Measurements from ENCODE around the gene PHACTR1.

The PHACTR1 gene

DNA sequence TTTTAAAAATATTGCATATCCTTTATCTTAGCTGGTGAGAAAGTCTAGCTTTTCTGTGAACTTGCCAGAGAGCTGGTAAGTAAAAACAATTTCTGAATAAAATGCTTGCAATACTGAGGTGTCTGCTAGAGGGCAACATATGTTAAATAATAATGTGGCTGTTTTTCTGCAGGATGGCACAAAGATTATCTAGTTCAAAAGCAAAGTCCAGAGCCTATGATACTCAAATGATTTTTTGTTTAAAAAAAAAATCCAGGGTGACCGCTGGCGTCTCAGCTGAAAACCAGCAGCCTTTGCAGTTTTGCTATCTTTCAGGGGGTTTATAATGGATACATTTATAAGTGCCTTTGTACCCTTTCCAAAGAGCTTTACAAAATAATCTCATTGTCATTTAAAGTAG lies 194.9 kb downstream of the PHACTR1 start:
- Mint-ChIP-seq H3K4me1 (ENCODE audit: low read depth) (no peaks in the 10 kb centered on the region), H3K9me3 (no peaks in the 10 kb centered on the region), H3K36me3 (ENCODE audit: low read depth) (no peaks in the 10 kb centered on the region), H3K27ac (no peak overlapping the region), H3K4me3 (no peak overlapping the region), H3K27me3 (no peaks in the 10 kb centered on the region)

DNA sequence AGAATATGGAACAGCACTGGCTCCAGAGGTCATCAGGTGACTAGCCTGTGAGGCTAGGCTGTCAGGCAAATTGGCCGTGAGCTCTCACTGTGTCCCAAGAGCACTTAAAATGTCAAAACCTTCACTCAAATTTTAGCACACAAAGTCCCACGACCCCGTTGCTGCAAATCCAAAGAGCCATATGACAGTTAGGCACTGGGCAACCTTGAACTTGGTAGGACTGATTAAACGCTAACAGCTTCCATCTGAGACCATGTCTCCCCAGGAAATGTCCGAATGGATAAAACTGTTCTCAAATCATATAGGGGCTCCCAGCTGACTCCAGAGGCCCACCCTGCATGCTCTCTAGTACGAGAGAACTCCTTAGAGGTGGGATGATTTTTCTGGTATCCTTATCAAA lies 196.6 kb downstream of the PHACTR1 start:
- Mint-ChIP-seq H3K9me3 (no peaks in the 10 kb centered on the region), H3K27ac (no peak overlapping the region), H3K27me3 (no peaks in the 10 kb centered on the region), H3K36me3 (ENCODE audit: low read depth) (no peaks in the 10 kb centered on the region), H3K4me1 (ENCODE audit: low read depth) (no peaks in the 10 kb centered on the region), H3K4me3 (no peak overlapping the region)

GRCh38 chr6:12916006-12916405 lies 199.4 kb downstream of the PHACTR1 start:
- H3K9me3 Mint-ChIP-seq, result no peaks in the 10 kb centered on the region
- no peak overlapping the region for H3K4me3 Mint-ChIP-seq
- peaks cover 7% of the 10 kb centered on the region for H3K27me3 Mint-ChIP-seq
- H3K36me3 Mint-ChIP-seq (ENCODE audit: low read depth), result no peaks in the 10 kb centered on the region
- H3K27ac Mint-ChIP-seq, result no peak overlapping the region
- no peaks in the 10 kb centered on the region for H3K4me1 Mint-ChIP-seq (ENCODE audit: low read depth)

- Mint-ChIP-seq H3K9me3 (no peaks in the 10 kb centered on the region), H3K27me3 (peaks cover 10% of the 10 kb centered on the region)
Measured at GRCh38 chr6:12916420-12917136, 200.0 kb downstream of the PHACTR1 start.

DNA sequence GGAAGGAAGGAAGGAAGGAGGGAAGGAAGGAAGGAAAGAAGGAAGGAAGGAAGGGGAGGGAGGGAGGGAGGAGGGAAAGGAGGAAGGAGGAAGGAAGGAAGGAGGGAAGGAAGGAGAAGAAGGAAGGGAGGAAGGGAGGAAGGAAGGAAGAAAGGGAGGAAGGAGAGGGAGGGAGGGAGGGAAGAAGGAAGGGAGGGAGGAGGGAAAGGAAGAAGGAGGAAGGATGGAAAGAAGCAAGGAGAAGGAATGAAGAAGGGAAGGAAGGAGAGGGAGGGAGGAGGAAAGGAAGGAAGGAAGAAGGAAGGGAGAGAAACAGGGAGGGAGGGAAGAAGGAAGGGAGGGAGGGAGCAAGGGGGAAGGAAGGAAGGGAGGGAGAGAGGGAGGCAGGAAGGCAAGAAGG lies 204.9 kb downstream of the PHACTR1 start:
- H3K27ac Mint-ChIP-seq, result no peak overlapping the region
- H3K27me3 Mint-ChIP-seq, result peaks cover 16% of the 10 kb centered on the region
- H3K4me3 Mint-ChIP-seq, result no peak overlapping the region
- no peaks in the 10 kb centered on the region for H3K36me3 Mint-ChIP-seq (ENCODE audit: low read depth)
- H3K9me3 Mint-ChIP-seq, result no peaks in the 10 kb centered on the region
- H3K4me1 Mint-ChIP-seq (ENCODE audit: low read depth), result no peaks in the 10 kb centered on the region

More at GRCh38 chr6:12916420-12917136, 200.0 kb downstream of the PHACTR1 start:
- no peaks in the 10 kb centered on the region for H3K36me3 Mint-ChIP-seq (ENCODE audit: low read depth)
- no peak overlapping the region for H3K4me3 Mint-ChIP-seq
- H3K4me1 Mint-ChIP-seq (ENCODE audit: low read depth), result no peaks in the 10 kb centered on the region
- H3K27ac Mint-ChIP-seq, result no peak overlapping the region

GRCh38 chr6:12923644-12924235 lies 207.2 kb downstream of the PHACTR1 start:
- H3K4me3 Mint-ChIP-seq, result no peak overlapping the region
- no peaks in the 10 kb centered on the region for H3K9me3 Mint-ChIP-seq
- no peaks in the 10 kb centered on the region for H3K36me3 Mint-ChIP-seq (ENCODE audit: low read depth)
- peaks cover 16% of the 10 kb centered on the region for H3K27me3 Mint-ChIP-seq
- H3K27ac Mint-ChIP-seq, result no peak overlapping the region
- H3K4me1 Mint-ChIP-seq (ENCODE audit: low read depth), result no peaks in the 10 kb centered on the region

DNA sequence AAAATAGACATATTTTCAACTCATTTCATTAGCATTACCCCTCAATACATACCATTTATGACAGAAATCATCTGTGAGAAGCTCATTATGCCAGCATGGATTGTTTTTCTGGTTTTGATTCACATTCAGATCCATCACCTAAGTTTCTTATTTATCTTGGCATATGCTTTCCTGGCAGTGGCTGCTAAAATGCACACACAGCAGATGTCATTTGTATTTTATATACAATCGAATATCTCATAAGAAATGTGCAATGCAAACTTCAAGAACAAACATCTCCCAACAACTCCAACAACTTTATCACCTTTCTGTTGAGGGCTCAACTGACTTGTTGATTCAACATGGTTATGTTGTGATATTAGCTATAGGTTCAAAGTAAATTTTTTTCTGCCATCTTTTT lies 208.3 kb downstream of the PHACTR1 start:
- Mint-ChIP-seq H3K4me1 (ENCODE audit: low read depth) (no peaks in the 10 kb centered on the region), H3K27ac (no peak overlapping the region), H3K9me3 (no peaks in the 10 kb centered on the region), H3K36me3 (ENCODE audit: low read depth) (no peaks in the 10 kb centered on the region), H3K4me3 (no peak overlapping the region), H3K27me3 (peaks cover 12% of the 10 kb centered on the region)

DNA sequence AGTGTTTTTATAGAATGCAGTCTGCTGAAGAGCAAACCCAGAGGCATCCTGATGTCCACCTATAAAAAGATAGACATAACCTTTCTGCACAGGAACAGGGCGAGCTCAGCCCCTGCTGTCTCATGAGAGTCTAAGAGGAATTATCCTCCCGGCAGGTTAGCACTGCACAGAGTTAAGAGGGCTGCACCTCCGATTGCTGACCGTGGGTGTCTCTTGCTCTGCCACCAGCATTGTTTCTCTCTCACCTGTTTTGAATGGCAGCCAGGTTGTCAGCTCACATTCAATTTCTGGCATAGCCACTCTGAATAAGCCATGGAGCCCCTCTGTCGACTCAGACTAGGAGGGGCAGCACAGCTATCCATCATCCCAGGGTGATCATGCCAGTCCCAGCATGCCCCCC lies 211.2 kb downstream of the PHACTR1 start:
- H3K27me3 Mint-ChIP-seq, result peaks cover 7% of the 10 kb centered on the region
- no peaks in the 10 kb centered on the region for H3K36me3 Mint-ChIP-seq (ENCODE audit: low read depth)
- H3K4me1 Mint-ChIP-seq (ENCODE audit: low read depth), result no peaks in the 10 kb centered on the region
- H3K27ac Mint-ChIP-seq, result no peak overlapping the region
- no peaks in the 10 kb centered on the region for H3K9me3 Mint-ChIP-seq
- no peak overlapping the region for H3K4me3 Mint-ChIP-seq

- no peaks in the 10 kb centered on the region for H3K4me1 Mint-ChIP-seq (ENCODE audit: low read depth)
- H3K36me3 Mint-ChIP-seq (ENCODE audit: low read depth), result no peaks in the 10 kb centered on the region
- H3K27me3 Mint-ChIP-seq, result peaks cover 4% of the 10 kb centered on the region
- H3K4me3 Mint-ChIP-seq, result no peak overlapping the region
- no peak overlapping the region for H3K27ac Mint-ChIP-seq
- no peaks in the 10 kb centered on the region for H3K9me3 Mint-ChIP-seq
Measured at GRCh38 chr6:12929678-12930077, 213.1 kb downstream of the PHACTR1 start.

GRCh38 chr6:12931639-12932038 lies 215.1 kb downstream of the PHACTR1 start:
- H3K9me3 Mint-ChIP-seq, result no peaks in the 10 kb centered on the region

GRCh38 chr6:12935637-12936036 lies 219.1 kb downstream of the PHACTR1 start:
- H3K27ac Mint-ChIP-seq, result no peak overlapping the region

More at GRCh38 chr6:12931639-12932038, 215.1 kb downstream of the PHACTR1 start:
- Mint-ChIP-seq H3K36me3 (ENCODE audit: low read depth) (no peaks in the 10 kb centered on the region), H3K27me3 (no peaks in the 10 kb centered on the region), H3K4me3 (no peak overlapping the region), H3K27ac (no peak overlapping the region), H3K4me1 (ENCODE audit: low read depth) (no peaks in the 10 kb centered on the region)

DNA sequence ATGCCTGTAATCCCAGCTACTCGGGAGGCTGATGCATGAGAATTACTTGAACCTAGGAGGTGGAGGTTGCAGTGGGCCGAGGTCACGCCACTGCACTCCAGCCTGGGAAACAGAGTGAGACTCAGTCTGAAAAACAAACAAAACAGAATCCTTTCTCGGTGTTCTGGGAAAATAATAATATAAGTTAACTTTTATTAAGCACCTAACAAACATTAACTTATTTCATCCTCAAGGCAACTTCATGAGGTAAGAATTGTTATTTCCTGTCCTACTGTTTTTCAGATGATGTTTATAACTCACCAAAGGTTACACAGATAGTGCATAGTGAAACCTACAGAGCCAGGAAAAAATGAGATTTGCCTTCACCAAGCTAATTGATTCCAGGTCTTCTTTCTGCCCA lies 221.4 kb downstream of the PHACTR1 start:
- Mint-ChIP-seq H3K27ac (no peak overlapping the region), H3K27me3 (no peaks in the 10 kb centered on the region), H3K4me3 (no peak overlapping the region), H3K4me1 (ENCODE audit: low read depth) (peaks cover 5% of the 10 kb centered on the region), H3K36me3 (ENCODE audit: low read depth) (no peaks in the 10 kb centered on the region), H3K9me3 (no peaks in the 10 kb centered on the region)

More at GRCh38 chr6:12935637-12936036, 219.1 kb downstream of the PHACTR1 start:
- Mint-ChIP-seq H3K27me3 (no peaks in the 10 kb centered on the region), H3K4me1 (ENCODE audit: low read depth) (no peaks in the 10 kb centered on the region), H3K36me3 (ENCODE audit: low read depth) (no peaks in the 10 kb centered on the region), H3K9me3 (no peaks in the 10 kb centered on the region), H3K4me3 (no peak overlapping the region)

DNA sequence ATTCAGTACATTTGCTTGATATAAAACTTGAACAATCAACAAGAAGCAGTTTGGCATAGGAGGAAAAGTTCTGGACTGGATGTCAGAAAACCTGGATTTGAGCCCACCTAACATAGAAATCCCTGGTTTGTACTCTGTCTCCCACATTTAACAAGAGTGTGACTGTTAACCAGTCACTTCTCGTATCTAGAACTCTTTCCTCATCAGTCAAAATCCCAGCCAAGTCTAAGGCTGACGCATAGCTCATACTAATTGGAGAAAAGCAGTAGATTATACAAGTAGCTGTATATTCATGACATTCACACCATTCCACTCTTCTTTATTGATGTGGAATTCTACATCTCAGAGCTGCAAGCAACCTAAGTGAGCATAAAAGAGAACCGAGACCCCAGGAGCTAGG lies 222.7 kb downstream of the PHACTR1 start:
- no peaks in the 10 kb centered on the region for H3K36me3 Mint-ChIP-seq (ENCODE audit: low read depth)

GRCh38 chr6:12941422-12941821 lies 224.9 kb downstream of the PHACTR1 start:
- H3K36me3 Mint-ChIP-seq (ENCODE audit: low read depth), result no peaks in the 10 kb centered on the region

More for the DNA sequence above, 222.7 kb downstream of the PHACTR1 start:
- H3K4me3 Mint-ChIP-seq, result no peak overlapping the region
- peaks cover 5% of the 10 kb centered on the region for H3K4me1 Mint-ChIP-seq (ENCODE audit: low read depth)
- no peak overlapping the region for H3K27ac Mint-ChIP-seq
- H3K9me3 Mint-ChIP-seq, result no peaks in the 10 kb centered on the region
- no peaks in the 10 kb centered on the region for H3K27me3 Mint-ChIP-seq

DNA sequence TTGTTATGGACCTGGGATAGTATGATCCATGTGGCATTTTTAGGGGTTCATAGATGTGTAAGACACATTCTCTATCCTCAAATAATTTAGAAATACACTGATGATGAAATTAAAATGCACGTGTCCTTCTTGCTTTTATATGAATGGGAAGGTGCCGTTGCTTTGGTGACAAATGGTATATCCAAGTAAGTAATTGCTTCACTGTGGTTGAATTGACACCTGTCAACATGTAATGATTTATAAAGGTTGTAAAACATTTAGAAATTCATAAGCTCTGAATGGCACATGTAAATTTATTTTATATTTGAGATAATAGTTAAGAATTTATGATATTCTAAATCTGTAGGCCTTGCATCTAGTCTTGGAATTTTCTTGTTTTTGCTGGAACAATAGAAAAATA lies 227.0 kb downstream of the PHACTR1 start:
- no peak overlapping the region for H3K4me3 Mint-ChIP-seq
- no peak overlapping the region for H3K27ac Mint-ChIP-seq
- H3K36me3 Mint-ChIP-seq (ENCODE audit: low read depth), result no peaks in the 10 kb centered on the region
- peaks cover 11% of the 10 kb centered on the region for H3K27me3 Mint-ChIP-seq
- H3K4me1 Mint-ChIP-seq (ENCODE audit: low read depth), result peaks cover 9% of the 10 kb centered on the region
- peaks cover 6% of the 10 kb centered on the region for H3K9me3 Mint-ChIP-seq

More at GRCh38 chr6:12941422-12941821, 224.9 kb downstream of the PHACTR1 start:
- peaks cover 9% of the 10 kb centered on the region for H3K4me1 Mint-ChIP-seq (ENCODE audit: low read depth)
- peaks cover 10% of the 10 kb centered on the region for H3K27me3 Mint-ChIP-seq
- H3K9me3 Mint-ChIP-seq, result peaks cover 5% of the 10 kb centered on the region
- H3K27ac Mint-ChIP-seq, result no peak overlapping the region
- no peak overlapping the region for H3K4me3 Mint-ChIP-seq

DNA sequence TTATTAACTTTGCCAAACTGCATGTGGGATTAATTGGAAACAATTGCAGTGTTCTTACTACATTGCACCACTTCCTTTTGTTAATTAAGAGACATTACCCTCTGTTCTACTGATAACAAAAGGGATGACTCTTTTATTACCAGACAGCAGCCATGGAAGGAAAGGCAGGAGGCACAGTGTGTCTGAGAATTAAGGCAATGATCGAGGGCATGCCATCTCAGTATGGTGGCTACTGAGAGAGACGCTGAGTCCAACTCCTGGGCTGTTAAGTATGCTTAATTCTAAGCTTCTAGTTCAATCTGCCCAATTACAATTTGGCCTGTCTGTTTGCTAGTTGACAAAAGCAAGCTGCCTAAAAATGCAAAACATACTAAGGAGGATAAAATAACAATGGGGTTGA lies 227.4 kb downstream of the PHACTR1 start:
- peaks cover 9% of the 10 kb centered on the region for H3K4me1 Mint-ChIP-seq (ENCODE audit: low read depth)
- peaks cover 6% of the 10 kb centered on the region for H3K9me3 Mint-ChIP-seq
- no peak overlapping the region for H3K4me3 Mint-ChIP-seq
- peaks cover 11% of the 10 kb centered on the region for H3K27me3 Mint-ChIP-seq
- H3K36me3 Mint-ChIP-seq (ENCODE audit: low read depth), result no peaks in the 10 kb centered on the region
- no peak overlapping the region for H3K27ac Mint-ChIP-seq
